ENCODE measurements around the gene ASIC4. TPM values are rescaled to one million over a fixed set of nuclear protein-coding genes. Genes with fewer than 3 reads are reported as not detected.

Gene ASIC4
- total RNA-seq, 1 donor from 2014 or later: 0.26 TPM

DNA sequence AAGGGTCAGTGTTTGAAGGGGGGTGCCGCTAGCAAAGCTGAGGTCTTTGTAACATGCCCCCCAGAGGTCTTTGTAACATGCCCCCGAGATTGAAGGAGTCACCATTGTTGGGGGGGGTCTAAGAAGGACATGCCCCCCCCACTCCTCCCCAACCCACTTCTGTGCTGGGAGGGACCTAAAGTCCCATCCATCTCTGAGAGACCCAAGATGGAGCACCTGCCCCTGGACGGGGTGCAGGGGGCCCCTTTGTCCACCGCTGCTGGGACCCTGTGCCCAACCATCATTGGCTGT, 5.9 kb upstream of the ASIC4 start:
- H3K4me2 ChIP-seq: peak overlapping the region; percentile 80
- H3K27ac Mint-ChIP-seq: no peak overlapping the region
- no peaks in the 10 kb centered on the region for H3K79me2 ChIP-seq (ENCODE audit: low read depth)
- TF ChIP-seq CTCF (IDR thresholded peaks at IDR 0.05) (no peak), EZH2phosphoT487 (IDR thresholded peaks at IDR 0.05) (no peak), EZH2 (IDR thresholded peaks at IDR 0.05) (no peak)
- peaks cover 5% of the 10 kb centered on the region for H3K27me3 ChIP-seq
- no peaks in the 10 kb centered on the region for H3K36me3 Mint-ChIP-seq
- H3K4me1 ChIP-seq: peaks cover 64% of the 10 kb centered on the region
- no peaks in the 10 kb centered on the region for H3K36me3 ChIP-seq
- H2AFZ ChIP-seq (replicated peaks): no peak overlapping the region
- no peaks in the 10 kb centered on the region for H3K9me3 ChIP-seq (ENCODE audit: low read depth)
- H3K4me1 Mint-ChIP-seq: peaks cover 55% of the 10 kb centered on the region
- no peak overlapping the region for H3K4me3 Mint-ChIP-seq
- no peak overlapping the region for H3K9ac ChIP-seq
- no peak overlapping the region for H3K4me3 ChIP-seq
- no peaks in the 10 kb centered on the region for H4K20me1 ChIP-seq (ENCODE audit: low read depth)
- no peaks in the 10 kb centered on the region for H3K9me3 Mint-ChIP-seq
- no peak overlapping the region for H3K27ac ChIP-seq
- H3F3A ChIP-seq (ENCODE audit: low read depth): peaks cover 45% of the 10 kb centered on the region
- peaks cover 15% of the 10 kb centered on the region for H3K27me3 Mint-ChIP-seq (ENCODE audit: insufficient read depth, low read depth)
- no peak for DNase-seq (ENCODE audit: low spot score)

DNA sequence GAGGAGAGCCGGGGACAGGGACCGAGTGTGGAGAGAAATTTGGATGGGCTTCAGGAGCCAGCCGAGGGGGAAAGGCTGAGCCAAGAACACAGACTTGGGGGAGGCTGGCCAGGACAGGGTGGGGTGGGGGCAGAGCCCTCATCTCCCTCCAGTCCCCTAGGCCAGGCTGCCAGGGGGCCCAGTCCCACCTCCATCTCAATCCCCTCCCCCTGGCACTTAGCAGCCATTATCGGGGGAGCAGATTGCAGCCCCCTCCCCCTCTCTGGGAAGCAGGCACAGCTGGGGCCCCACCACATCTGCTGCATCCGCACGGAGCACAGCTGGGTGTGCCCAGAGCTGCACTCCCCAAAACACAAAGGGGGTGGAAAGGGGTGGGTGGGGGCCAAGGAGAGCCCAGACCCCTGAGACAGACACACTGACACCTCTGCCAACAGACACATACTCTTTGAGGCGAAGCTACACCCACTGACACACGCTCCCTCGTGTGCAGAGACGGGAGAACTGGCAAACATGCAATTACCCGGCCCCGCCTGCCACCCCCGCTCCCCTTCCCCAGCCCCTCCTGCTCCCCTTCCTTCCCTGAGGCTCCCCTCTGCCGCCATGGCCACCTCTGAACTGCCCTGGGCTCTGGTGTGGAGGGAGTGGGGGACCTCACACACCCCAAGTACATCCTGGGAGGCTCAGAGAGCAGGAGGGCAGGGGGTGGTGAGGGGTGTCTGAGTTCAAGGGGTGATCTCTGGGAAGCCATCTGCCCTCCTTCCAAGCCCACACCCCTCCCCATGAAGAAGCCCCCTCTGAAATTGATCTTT, 5.1 kb upstream of the ASIC4 start:
- Mint-ChIP-seq H3K4me3 (peak overlapping the region; percentile 84), H3K27ac (peak overlapping the region; percentile 91), H3K27me3 (ENCODE audit: insufficient read depth, low read depth) (peaks cover 22% of the 10 kb centered on the region), H3K4me1 (peaks cover 63% of the 10 kb centered on the region), H3K9me3 (no peaks in the 10 kb centered on the region), H3K36me3 (no peaks in the 10 kb centered on the region)
- Histone ChIP-seq H3K9ac (no peak overlapping the region), H2AFZ (replicated peaks) (no peak overlapping the region), H3K4me2 (peak overlapping the region; percentile 80), H4K20me1 (ENCODE audit: low read depth) (no peaks in the 10 kb centered on the region), H3K4me3 (peak overlapping the region; percentile 43), H3K36me3 (no peaks in the 10 kb centered on the region), H3F3A (ENCODE audit: low read depth) (peaks cover 50% of the 10 kb centered on the region), H3K4me1 (peaks cover 72% of the 10 kb centered on the region), H3K27ac (no peak overlapping the region), H3K79me2 (ENCODE audit: low read depth) (no peaks in the 10 kb centered on the region), H3K9me3 (ENCODE audit: low read depth) (no peaks in the 10 kb centered on the region), H3K27me3 (peaks cover 12% of the 10 kb centered on the region)
- DNase-seq (ENCODE audit: low spot score): no peak
- TF ChIP-seq CTCF (IDR thresholded peaks at IDR 0.05): no peak
- no peak for TF ChIP-seq EZH2 (IDR thresholded peaks at IDR 0.05)
- no peak for TF ChIP-seq EZH2phosphoT487 (IDR thresholded peaks at IDR 0.05)

GRCh38 chr2:219509780-219510511, 4.3 kb upstream of the ASIC4 start:
- Histone ChIP-seq H3K27ac (no peak overlapping the region), H3K4me2 (peak overlapping the region; percentile 80), H3K9ac (no peak overlapping the region), H3K4me1 (peaks cover 78% of the 10 kb centered on the region), H4K20me1 (ENCODE audit: low read depth) (no peaks in the 10 kb centered on the region), H3K9me3 (ENCODE audit: low read depth) (no peaks in the 10 kb centered on the region), H3K36me3 (no peaks in the 10 kb centered on the region), H2AFZ (replicated peaks) (no peak overlapping the region), H3K27me3 (peaks cover 20% of the 10 kb centered on the region), H3K79me2 (ENCODE audit: low read depth) (no peaks in the 10 kb centered on the region), H3F3A (ENCODE audit: low read depth) (peaks cover 50% of the 10 kb centered on the region), H3K4me3 (peak overlapping the region; percentile 43)
- H3K36me3 Mint-ChIP-seq: no peaks in the 10 kb centered on the region
- H3K9me3 Mint-ChIP-seq: no peaks in the 10 kb centered on the region
- peak; percentile 70 for TF ChIP-seq CTCF (IDR thresholded peaks at IDR 0.05)
- no peak for TF ChIP-seq EZH2phosphoT487 (IDR thresholded peaks at IDR 0.05)
- no peak for TF ChIP-seq EZH2 (IDR thresholded peaks at IDR 0.05)
- peak overlapping the region; percentile 84 for H3K4me3 Mint-ChIP-seq
- peak overlapping the region; percentile 91 for H3K27ac Mint-ChIP-seq
- H3K27me3 Mint-ChIP-seq (ENCODE audit: insufficient read depth, low read depth): peaks cover 26% of the 10 kb centered on the region
- peaks cover 65% of the 10 kb centered on the region for H3K4me1 Mint-ChIP-seq
- peak; percentile 88 for DNase-seq (ENCODE audit: low spot score)

Measured in neural progenitor cell (in vitro differentiated cells).